Stomach (tissue), 4 donors: Measurements from ENCODE around the gene TMED5.

Experiments
- EP300 ChIP-seq: sonication (generic); formaldehyde crosslinking; IDR thresholded peaks from one replicate; pipeline ENCODE4 v1.6.1; 2017; ENCODE audit warnings: antibody characterized with exemption
- POLR2A ChIP-seq, 4 donors: fragments of 450-650 bp; IDR thresholded peaks; one replicate each; pipeline ENCODE4 v1.6.1; 2016; ENCODE audit warnings: antibody characterized with exemption in 4 of 4, control low read depth in 2 of 4, mild to moderate bottlenecking in 1 of 4, moderate library complexity in 1 of 4
- POLR2AphosphoS5 ChIP-seq, 3 donors: sonication (generic); formaldehyde crosslinking; IDR thresholded peaks; one replicate each; pipeline ENCODE4 v1.6.1; 2016; ENCODE audit warnings: antibody characterized with exemption in 3 of 3
- TF ChIP-seq, protein P1 (sequence below), 7 experiments: fragments of 450-650 bp in 4 of 7; fragments of 200-600 bp in 3 of 7; sonication (generic) in 3 of 7; IDR thresholded peaks; one replicate each; pipeline ENCODE4 v1.5.1; 2016 to 2019; ENCODE audit warnings: antibody characterized with exemption in 7 of 7, control low read depth in 2 of 7, mild to moderate bottlenecking in 1 of 7

DNA sequence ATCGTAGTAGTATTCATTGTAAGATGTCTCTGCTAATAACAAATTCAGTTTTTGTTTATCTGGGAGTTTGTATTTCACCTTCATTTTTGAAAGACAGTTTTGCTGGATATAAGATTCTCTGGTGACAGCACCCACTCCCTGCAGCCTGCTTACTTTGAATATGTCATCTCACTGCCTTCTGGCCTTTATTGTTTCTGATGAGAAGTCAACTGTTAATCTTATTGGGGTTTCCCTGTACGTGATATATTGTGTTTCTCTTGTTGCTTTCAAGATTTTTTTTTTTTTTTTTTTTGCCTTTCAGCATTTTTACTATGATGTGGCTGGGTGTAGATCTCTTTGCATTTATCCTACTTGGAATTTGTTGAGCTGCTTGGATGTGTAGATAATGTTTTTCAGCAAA lies 71.9 kb downstream of the TMED5 start:
- TF ChIP-seq, protein P1, sequence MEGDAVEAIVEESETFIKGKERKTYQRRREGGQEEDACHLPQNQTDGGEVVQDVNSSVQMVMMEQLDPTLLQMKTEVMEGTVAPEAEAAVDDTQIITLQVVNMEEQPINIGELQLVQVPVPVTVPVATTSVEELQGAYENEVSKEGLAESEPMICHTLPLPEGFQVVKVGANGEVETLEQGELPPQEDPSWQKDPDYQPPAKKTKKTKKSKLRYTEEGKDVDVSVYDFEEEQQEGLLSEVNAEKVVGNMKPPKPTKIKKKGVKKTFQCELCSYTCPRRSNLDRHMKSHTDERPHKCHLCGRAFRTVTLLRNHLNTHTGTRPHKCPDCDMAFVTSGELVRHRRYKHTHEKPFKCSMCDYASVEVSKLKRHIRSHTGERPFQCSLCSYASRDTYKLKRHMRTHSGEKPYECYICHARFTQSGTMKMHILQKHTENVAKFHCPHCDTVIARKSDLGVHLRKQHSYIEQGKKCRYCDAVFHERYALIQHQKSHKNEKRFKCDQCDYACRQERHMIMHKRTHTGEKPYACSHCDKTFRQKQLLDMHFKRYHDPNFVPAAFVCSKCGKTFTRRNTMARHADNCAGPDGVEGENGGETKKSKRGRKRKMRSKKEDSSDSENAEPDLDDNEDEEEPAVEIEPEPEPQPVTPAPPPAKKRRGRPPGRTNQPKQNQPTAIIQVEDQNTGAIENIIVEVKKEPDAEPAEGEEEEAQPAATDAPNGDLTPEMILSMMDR (IDR thresholded peaks at IDR 0.05) = no peak
- no peak for TF ChIP-seq POLR2A (IDR thresholded peaks at IDR 0.05)
- no peak for TF ChIP-seq POLR2AphosphoS5 (IDR thresholded peaks at IDR 0.05)
- TF ChIP-seq EP300 = no peak
